ENCODE data around the gene TLE5. TPM values are rescaled to one million over a fixed set of nuclear protein-coding genes. Genes with fewer than 3 reads are reported as not detected.

TLE5 gene, protein sequence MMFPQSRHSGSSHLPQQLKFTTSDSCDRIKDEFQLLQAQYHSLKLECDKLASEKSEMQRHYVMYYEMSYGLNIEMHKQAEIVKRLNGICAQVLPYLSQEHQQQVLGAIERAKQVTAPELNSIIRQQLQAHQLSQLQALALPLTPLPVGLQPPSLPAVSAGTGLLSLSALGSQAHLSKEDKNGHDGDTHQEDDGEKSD
- total RNA-seq (393 and 394 TPM in 2 replicates), polyA plus RNA-seq (574 and 716 TPM in 2 replicates), polyA minus RNA-seq (371 and 416 TPM in 2 replicates), Bru-seq, nascent RNA (percentile 77 among the genes with signal in this experiment), BruChase-seq, experiment 1, labeled RNA remaining after a 6-hour chase (percentile 95 among the genes with signal in this experiment), BruChase-seq, experiment 2, labeled RNA remaining after a 2-hour chase (percentile 85 among the genes with signal in this experiment)
- 342 and 469 TPM in 2 replicates for polyA plus RNA-seq (2011; cell fraction: cytosol; rRNA removed)
- 404 and 491 TPM in 2 replicates for polyA plus RNA-seq (2011; cell fraction: nucleus; rRNA removed)
- polyA plus RNA-seq (2012) = 384 and 600 TPM in 2 replicates
- polyA minus RNA-seq (2011; cell fraction: cytosol; rRNA and poly(A)+ RNA removed) = 404 TPM
- 69.0 and 101 TPM in 2 replicates for polyA minus RNA-seq (2011; cell fraction: nucleus; rRNA and poly(A)+ RNA removed)
- long read RNA-seq, transcript AES-207 (6 exons, 942 nt) = minor isoform, 30 of 807 reads
- long read RNA-seq, transcript AES-201 (7 exons, 1,884 nt) = minor isoform, 16 of 807 reads
- long read RNA-seq, transcript AES-202 (7 exons, 1,608 nt) = major isoform, 636 of 807 reads
- long read RNA-seq, partial matches to known transcripts = 7 of 807 reads
- long read RNA-seq, other reads (novel, unspliced or antisense) = 115 of 807 reads

- FAIRE-seq (peak; percentile 59), DNase-seq (ENCODE audit: low read depth, low spot score) (peak; percentile 28)
- peaks cover 33% of the 10 kb centered on the region for H3K79me2 ChIP-seq (ENCODE audit: control insufficient read depth, insufficient read depth, low read length)
- no peaks in the 10 kb centered on the region for H3K9me3 ChIP-seq (replicated peaks; ENCODE audit: control insufficient read depth, insufficient read depth, low read length)
- H3K4me3 ChIP-seq (replicated peaks in 1 of 3; ENCODE audit: insufficient read depth in 1 of 3, low read depth in 1 of 3, low read length in 3 of 3) = peak within 1 kb of the TSS; percentile 58 to 80 (median 80)
- H3K27me3 ChIP-seq (ENCODE audit: control insufficient read depth in 2 of 2, insufficient read depth in 2 of 2, low read length in 2 of 2) = no peaks in the 10 kb centered on the region
- H4K20me1 ChIP-seq (replicated peaks; ENCODE audit: control insufficient read depth, extremely low read depth, insufficient read depth, low read length) = no peaks in the 10 kb centered on the region
- H3K4me2 ChIP-seq (ENCODE audit: insufficient read depth, low read length) = peak within 1 kb of the TSS; percentile 74
- peak within 1 kb of the TSS; percentile 79 for H3K9ac ChIP-seq (replicated peaks; ENCODE audit: extremely low read depth, insufficient read depth, low read length)
- TF ChIP-seq POLR2A (IDR thresholded peaks at IDR 0.05; ENCODE audit: low read depth, low read length) = peak; percentile 59
- TF ChIP-seq JUN (IDR thresholded peaks at IDR 0.05; ENCODE audit: borderline replicate concordance, insufficient read depth, insufficient read length, low read depth) = no peak
- TF ChIP-seq MYC (IDR thresholded peaks at IDR 0.05; ENCODE audit: low read depth, low read length) = no peak
- no peak for TF ChIP-seq FOS (IDR thresholded peaks at IDR 0.05; ENCODE audit: borderline replicate concordance, insufficient read depth, low read length)
- no peak for TF ChIP-seq EZH2 (IDR thresholded peaks at IDR 0.05; ENCODE audit: borderline replicate concordance, low read depth, low read length, severe bottlenecking)
- no peak for TF ChIP-seq GATA2 (IDR thresholded peaks at IDR 0.05; ENCODE audit: insufficient read depth, insufficient read length, low read depth, low read length)
- TF ChIP-seq MAX (IDR thresholded peaks at IDR 0.05; ENCODE audit: insufficient read depth, insufficient read length) = no peak
- peak; percentile 56 for TF ChIP-seq POLR2AphosphoS5 (IDR thresholded peaks at IDR 0.05; ENCODE audit: insufficient read depth, low read depth, low read length)
- TF ChIP-seq, protein P1, sequence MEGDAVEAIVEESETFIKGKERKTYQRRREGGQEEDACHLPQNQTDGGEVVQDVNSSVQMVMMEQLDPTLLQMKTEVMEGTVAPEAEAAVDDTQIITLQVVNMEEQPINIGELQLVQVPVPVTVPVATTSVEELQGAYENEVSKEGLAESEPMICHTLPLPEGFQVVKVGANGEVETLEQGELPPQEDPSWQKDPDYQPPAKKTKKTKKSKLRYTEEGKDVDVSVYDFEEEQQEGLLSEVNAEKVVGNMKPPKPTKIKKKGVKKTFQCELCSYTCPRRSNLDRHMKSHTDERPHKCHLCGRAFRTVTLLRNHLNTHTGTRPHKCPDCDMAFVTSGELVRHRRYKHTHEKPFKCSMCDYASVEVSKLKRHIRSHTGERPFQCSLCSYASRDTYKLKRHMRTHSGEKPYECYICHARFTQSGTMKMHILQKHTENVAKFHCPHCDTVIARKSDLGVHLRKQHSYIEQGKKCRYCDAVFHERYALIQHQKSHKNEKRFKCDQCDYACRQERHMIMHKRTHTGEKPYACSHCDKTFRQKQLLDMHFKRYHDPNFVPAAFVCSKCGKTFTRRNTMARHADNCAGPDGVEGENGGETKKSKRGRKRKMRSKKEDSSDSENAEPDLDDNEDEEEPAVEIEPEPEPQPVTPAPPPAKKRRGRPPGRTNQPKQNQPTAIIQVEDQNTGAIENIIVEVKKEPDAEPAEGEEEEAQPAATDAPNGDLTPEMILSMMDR (IDR thresholded peaks at IDR 0.05; ENCODE audit: extremely low read depth in 1 of 2, insufficient read depth in 1 of 2, low read depth in 1 of 2, low read length in 2 of 2) = no peak
- H3K9me1 ChIP-seq (replicated peaks; ENCODE audit: control insufficient read depth, extremely low read depth, insufficient read depth, low read length) = no peaks in the 10 kb centered on the region
- H2AFZ ChIP-seq (ENCODE audit: low read depth, low read length) = peak within 1 kb of the TSS; percentile 80
- ChIA-PET POLR2A (interaction anchor here (0.6 kb wide), 1 partner anchor 78 kb away, joined by 4 read pairs; no protein-coding TSS in a partner anchor), CTCF (interaction anchor here (0.5 to 2.7 kb wide), 7 partner anchors 10 to 100 kb away, joined by 3 to 16 read pairs (median 4); no protein-coding TSS in a partner anchor)
- peaks cover 3% of the 10 kb centered on the region for H3K4me1 ChIP-seq (ENCODE audit: control insufficient read depth, extremely low read depth, insufficient read depth, low read length)
- H3K27ac ChIP-seq (ENCODE audit: insufficient read depth, low read depth, low read length) = peak within 1 kb of the TSS; percentile 56
- dilution Hi-C loops (cut with MboI; ENCODE audit: extremely low pct_ligation_motif_present, low sequenced_read_pairs) (no loop called here), intact Hi-C loops (cut with micrococcal nuclease) (no loop called here)
- peaks cover 8 to 17% of the 10 kb centered on the region in 2 experiments for H3K36me3 ChIP-seq (ENCODE audit: control insufficient read depth in 2 of 2, extremely low read depth in 1 of 2, insufficient read depth in 2 of 2, low read length in 2 of 2)
- no TSS peak for BruUV-seq (replicated peaks)
Measured at GRCh38 chr19:3062165-3063105, at the start of gene TLE5. TLE5 (minus strand) TSS chr19:3062495; CDS start chr19:3062200, 295 bp downstream.

Data from endothelial cell of umbilical vein (primary cell).